ENCODE results near the gene SATB2.

DNA sequence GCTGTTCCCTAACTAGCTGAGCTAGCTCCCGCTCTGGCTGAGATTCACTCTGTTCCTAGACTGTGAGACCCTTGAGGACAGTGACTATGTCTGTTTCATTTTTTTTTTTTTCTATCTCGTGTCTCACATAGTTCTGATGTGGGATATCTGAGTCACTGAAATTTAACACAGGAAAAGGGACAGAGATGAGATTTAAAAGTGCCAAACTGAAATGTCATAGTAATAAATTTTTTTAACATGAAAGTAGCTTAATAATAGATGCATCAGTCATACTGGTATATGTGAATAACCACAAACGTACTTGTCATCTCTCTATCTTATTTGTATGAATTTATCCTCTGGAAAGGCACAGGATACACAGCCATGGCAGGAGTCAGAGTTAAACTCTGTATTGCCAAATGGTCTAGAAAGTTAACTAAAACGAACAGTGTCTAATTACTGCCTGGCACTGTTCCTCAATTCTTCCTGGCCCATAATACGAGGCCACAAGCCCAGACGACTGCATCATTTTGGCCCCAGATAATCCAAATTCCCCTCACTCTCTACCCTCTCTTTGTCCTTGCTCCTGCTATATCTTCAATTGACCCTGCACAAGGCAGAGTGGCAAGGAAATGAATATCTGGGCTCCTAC is 87.5 kb downstream of the SATB2 start:
- TF ChIP-seq, protein P1, sequence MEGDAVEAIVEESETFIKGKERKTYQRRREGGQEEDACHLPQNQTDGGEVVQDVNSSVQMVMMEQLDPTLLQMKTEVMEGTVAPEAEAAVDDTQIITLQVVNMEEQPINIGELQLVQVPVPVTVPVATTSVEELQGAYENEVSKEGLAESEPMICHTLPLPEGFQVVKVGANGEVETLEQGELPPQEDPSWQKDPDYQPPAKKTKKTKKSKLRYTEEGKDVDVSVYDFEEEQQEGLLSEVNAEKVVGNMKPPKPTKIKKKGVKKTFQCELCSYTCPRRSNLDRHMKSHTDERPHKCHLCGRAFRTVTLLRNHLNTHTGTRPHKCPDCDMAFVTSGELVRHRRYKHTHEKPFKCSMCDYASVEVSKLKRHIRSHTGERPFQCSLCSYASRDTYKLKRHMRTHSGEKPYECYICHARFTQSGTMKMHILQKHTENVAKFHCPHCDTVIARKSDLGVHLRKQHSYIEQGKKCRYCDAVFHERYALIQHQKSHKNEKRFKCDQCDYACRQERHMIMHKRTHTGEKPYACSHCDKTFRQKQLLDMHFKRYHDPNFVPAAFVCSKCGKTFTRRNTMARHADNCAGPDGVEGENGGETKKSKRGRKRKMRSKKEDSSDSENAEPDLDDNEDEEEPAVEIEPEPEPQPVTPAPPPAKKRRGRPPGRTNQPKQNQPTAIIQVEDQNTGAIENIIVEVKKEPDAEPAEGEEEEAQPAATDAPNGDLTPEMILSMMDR (IDR thresholded peaks at IDR 0.05): no peak
- no peak for TF ChIP-seq POLR2A (IDR thresholded peaks at IDR 0.05)

Data from right lobe of liver (tissue), 4 donors.